ENCODE results near the gene CITED2. TPM values are rescaled to one million over a fixed set of nuclear protein-coding genes. Genes with fewer than 3 reads are reported as not detected.

Gene CITED2
- total RNA-seq, 4 donors from 2014 or later = 297 to 618 (median 413) TPM

GRCh38 chr6:139392794-139393193, 18.3 kb upstream of the CITED2 start:
- H3K27me3 ChIP-seq = no peaks in the 10 kb centered on the region
- no peaks in the 10 kb centered on the region for H3K9me3 ChIP-seq
- H3K36me3 ChIP-seq = no peaks in the 10 kb centered on the region
- no peak for DNase-seq (ENCODE audit: low spot score in 2 of 2)
- TF ChIP-seq CTCF (IDR thresholded peaks at IDR 0.05) (no peak), EP300 (IDR thresholded peaks at IDR 0.05) (no peak), POLR2A (IDR thresholded peaks at IDR 0.05) (no peak)
- no peak overlapping the region for H3K4me3 ChIP-seq
- H3K4me1 ChIP-seq = no peaks in the 10 kb centered on the region
- WGBS, 2 donors = 61 to 75% methylated on average over 1 of the region's 1 CpG
- no peak overlapping the region for H3K27ac ChIP-seq

DNA sequence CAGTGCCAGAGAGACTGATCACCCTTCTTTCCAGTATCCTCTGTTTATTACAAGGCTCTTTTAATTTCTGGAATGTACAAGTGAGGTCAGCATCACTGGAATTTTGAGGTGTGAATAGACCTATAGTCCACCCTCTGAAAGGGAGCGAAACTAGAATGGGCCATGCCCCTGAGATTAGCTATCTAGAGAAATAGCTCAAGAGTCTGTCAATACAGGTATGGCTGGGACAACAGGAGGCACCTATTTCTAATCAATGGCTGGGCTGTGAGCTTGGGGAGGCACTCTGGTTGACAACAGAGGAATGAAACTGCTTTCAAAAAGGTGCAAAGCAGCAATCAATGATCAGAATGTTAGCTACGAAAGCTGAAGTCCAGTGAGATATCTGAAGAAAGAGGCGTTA, 17.3 kb upstream of the CITED2 start:
- Histone ChIP-seq H3K36me3 (no peaks in the 10 kb centered on the region), H3K27me3 (no peaks in the 10 kb centered on the region), H3K4me1 (no peaks in the 10 kb centered on the region), H3K9me3 (no peaks in the 10 kb centered on the region), H3K27ac (no peak overlapping the region), H3K4me3 (no peak overlapping the region)
- no peak for DNase-seq (ENCODE audit: low spot score in 2 of 2)
- TF ChIP-seq EP300 (IDR thresholded peaks at IDR 0.05) (no peak), CTCF (IDR thresholded peaks at IDR 0.05) (no peak), POLR2A (IDR thresholded peaks at IDR 0.05) (no peak)
- WGBS, 2 donors = 91 to 97% methylated on average over 3 of the region's 3 CpGs

DNA sequence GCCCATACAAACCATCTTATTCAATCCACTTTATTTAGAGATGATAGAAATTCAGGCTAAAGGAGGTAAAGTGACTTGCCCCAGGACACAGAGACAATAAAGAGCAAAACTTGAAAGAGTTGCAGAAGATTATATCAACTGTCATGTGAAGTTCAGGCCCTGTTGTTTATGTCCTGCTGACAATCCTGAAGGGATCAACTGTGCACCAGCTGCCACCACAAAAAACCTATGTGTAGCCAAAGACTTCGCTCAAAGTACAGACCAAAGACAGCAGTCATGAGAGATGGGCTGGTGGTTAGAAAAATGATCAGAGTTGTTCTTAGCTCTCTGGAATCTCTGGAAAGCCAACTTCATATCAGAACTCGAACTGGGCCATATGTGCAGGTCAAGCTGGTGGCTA, 16.0 kb upstream of the CITED2 start:
- Histone ChIP-seq H3K4me3 (no peak overlapping the region), H3K27me3 (no peaks in the 10 kb centered on the region), H3K36me3 (no peaks in the 10 kb centered on the region), H3K9me3 (no peaks in the 10 kb centered on the region), H3K27ac (no peak overlapping the region), H3K4me1 (no peaks in the 10 kb centered on the region)
- no peak for DNase-seq (ENCODE audit: low spot score in 2 of 2)
- TF ChIP-seq CTCF (IDR thresholded peaks at IDR 0.05) (no peak), POLR2A (IDR thresholded peaks at IDR 0.05) (no peak), EP300 (IDR thresholded peaks at IDR 0.05) (no peak)
- WGBS, 2 donors = 92 to 94% methylated on average over 2 of the region's 2 CpGs

GRCh38 chr6:139388384-139388783, 13.9 kb upstream of the CITED2 start:
- no peak for DNase-seq (ENCODE audit: low spot score in 2 of 2)
- H3K4me3 ChIP-seq = no peak overlapping the region
- H3K27ac ChIP-seq = no peak overlapping the region
- H3K9me3 ChIP-seq = no peaks in the 10 kb centered on the region
- H3K36me3 ChIP-seq = no peaks in the 10 kb centered on the region
- H3K4me1 ChIP-seq = peaks cover 0 to 5% (median 0%) of the 10 kb centered on the region in 4 donors
- TF ChIP-seq EP300 (IDR thresholded peaks at IDR 0.05) = no peak
- TF ChIP-seq POLR2A (IDR thresholded peaks at IDR 0.05) = no peak
- no peak for TF ChIP-seq CTCF (IDR thresholded peaks at IDR 0.05)
- 51 to 63% methylated on average over 2 of the region's 2 CpGs for WGBS, 2 donors
- no peaks in the 10 kb centered on the region for H3K27me3 ChIP-seq

GRCh38 chr6:139386404-139386803, 12.0 kb upstream of the CITED2 start:
- TF ChIP-seq POLR2A (IDR thresholded peaks at IDR 0.05) (no peak), EP300 (IDR thresholded peaks at IDR 0.05) (no peak), CTCF (IDR thresholded peaks at IDR 0.05) (no peak)
- no peak overlapping the region for H3K27ac ChIP-seq
- peaks cover 0 to 3% (median 0%) of the 10 kb centered on the region in 4 donors for H3K9me3 ChIP-seq
- H3K27me3 ChIP-seq = no peaks in the 10 kb centered on the region
- H3K4me3 ChIP-seq = no peak overlapping the region
- DNase-seq (ENCODE audit: low spot score in 2 of 2) = no peak
- no peaks in the 10 kb centered on the region for H3K36me3 ChIP-seq
- H3K4me1 ChIP-seq = peaks cover 0 to 5% (median 0%) of the 10 kb centered on the region in 4 donors
- 85 to 95% methylated on average over 3 of the region's 3 CpGs for WGBS, 2 donors
